DOHH2 (cell line): Measurements from ENCODE around the gene HNRNPK.

Experiments
- CTCF ChIP-seq: fragments of 200-600 bp; sonication (generic); IDR thresholded peaks from one replicate; pipeline ENCODE4 v1.5.1; 2014; ENCODE audit warnings: antibody characterized with exemption, mild to moderate bottlenecking, low read depth, low read length; ENCODE audit not compliant: poor library complexity, severe bottlenecking
- EZH2phosphoT487 ChIP-seq: fragments of 200-600 bp; sonication (generic); IDR thresholded peaks from 2 replicates; pipeline ENCODE4 v1.6.1; 2017; ENCODE audit warnings: borderline replicate concordance, mild to moderate bottlenecking, antibody characterized with exemption, low read length, moderate library complexity, mixed read lengths

GRCh38 chr9:83967073-83967472 is 12.9 kb downstream of the HNRNPK start:
- TF ChIP-seq CTCF, result no peak
- TF ChIP-seq EZH2phosphoT487, result no peak
